H1 (cell line): Measurements from ENCODE around the gene TUT4. TPM values are rescaled to one million over a fixed set of nuclear protein-coding genes. Genes with fewer than 3 reads are reported as not detected.
A peak's percentile ranks its signal among the peaks of the same experiment; 100 is the strongest.

Experiments
- CTCF ChIA-PET: fragments of 300-600 bp; sonication (Branson Sonifier 250); formaldehyde crosslinking; loops from one replicate; lab custom pipeline; 2021; ENCODE audit not compliant: partially characterized antibody; lab: Charles Lee
- POLR2A ChIA-PET: fragments of 300-600 bp; sonication (Branson Sonifier 250); formaldehyde crosslinking; loops from one replicate; lab custom pipeline; 2021; ENCODE audit warnings: inconsistent platforms; ENCODE audit not compliant: partially characterized antibody; lab: Charles Lee
- DNase-seq, 2 experiments: peaks; one replicate each; pipeline versions ENCODE4 v3.0.0 to v3.0.0-alpha.2; 2010 to 2022; ENCODE audit warnings: low spot score in 2 of 2, low read depth in 1 of 2, mixed read lengths in 1 of 2
- FAIRE-seq: peaks from 2 replicates; lab custom pipeline; 2011; peaks lifted over from hg19 to GRCh38; lab: Jason Lieb, UNC
- H2AFZ ChIP-seq: 2 replicates; pipeline ENCODE4 v1.8.1; 2012; ENCODE audit warnings: low read length, inconsistent platforms
- H2AK5ac ChIP-seq: 2 replicates; pipeline ENCODE4 v1.6.1; 2013; ENCODE audit warnings: low read depth, low read length
- H2BK120ac ChIP-seq: replicated peaks from 2 replicates; pipeline ENCODE3; 2013; ENCODE audit warnings: low read depth, low read length, inconsistent platforms
- H2BK12ac ChIP-seq: 2 replicates; pipeline ENCODE4 v1.6.1; 2013; ENCODE audit warnings: low read depth, low read length
- H2BK15ac ChIP-seq: 2 replicates; pipeline ENCODE4 v1.6.1; 2013; ENCODE audit warnings: low read length
- H2BK20ac ChIP-seq: 2 replicates; pipeline ENCODE4 v1.6.1; 2013; ENCODE audit warnings: low read length
- H2BK5ac ChIP-seq: 2 replicates; pipeline ENCODE4 v1.6.1; 2013; ENCODE audit warnings: low read depth, low read length
- H3K14ac ChIP-seq: 2 replicates; pipeline ENCODE4 v1.6.1; 2013; ENCODE audit warnings: inconsistent platforms; ENCODE audit not compliant: insufficient read length
- H3K18ac ChIP-seq: 2 replicates; pipeline ENCODE4 v1.6.1; 2013; ENCODE audit warnings: low read length; ENCODE audit errors: extremely low read depth
- H3K23ac ChIP-seq: 2 replicates; pipeline ENCODE4 v1.6.1; 2013; ENCODE audit warnings: inconsistent platforms; ENCODE audit not compliant: insufficient read length
- H3K23me2 ChIP-seq: 2 replicates; pipeline ENCODE4 v1.6.1; 2013; ENCODE audit warnings: low read depth, low read length
- H3K27ac ChIP-seq: 2 replicates; pipeline ENCODE4 v1.6.1; 2011; ENCODE audit warnings: low read depth, low read length, inconsistent platforms
- H3K27me3 ChIP-seq, 4 experiments: replicated peaks in 1 of 4; 1 replicate in 1 of 4; 2 replicates in 3 of 4; pipeline versions ENCODE4 v1.6.1 to v1.8.1; 2011 to 2013; ENCODE audit warnings: low read length in 3 of 4, mild to moderate bottlenecking in 3 of 4, inconsistent platforms in 2 of 4, mixed read lengths in 2 of 4, moderate library complexity in 1 of 4; ENCODE audit not compliant: control insufficient read depth in 3 of 4, insufficient read depth in 3 of 4; ENCODE audit errors: extremely low read depth in 1 of 4
- H3K36me3 ChIP-seq, 4 experiments: 2 replicates each; pipeline versions ENCODE4 v1.6.1 to v1.8.1; 2011 to 2013; ENCODE audit warnings: mild to moderate bottlenecking in 4 of 4, low read length in 3 of 4, moderate library complexity in 2 of 4, control low read depth in 1 of 4, inconsistent platforms in 1 of 4; ENCODE audit not compliant: insufficient read depth in 4 of 4, control insufficient read depth in 2 of 4
- H3K4ac ChIP-seq: replicated peaks from 2 replicates; pipeline ENCODE3; 2013; ENCODE audit warnings: low read length, low read depth, mixed read lengths, inconsistent platforms; ENCODE audit not compliant: insufficient read length
- H3K4me1 ChIP-seq, 4 experiments: replicated peaks in 1 of 4; 1 replicate in 1 of 4; 2 replicates in 3 of 4; pipeline versions ENCODE4 v1.6.1 to v1.8.1; 2011 to 2013; ENCODE audit warnings: low read length in 3 of 4, inconsistent platforms in 2 of 4, mixed read lengths in 1 of 4; ENCODE audit not compliant: insufficient read depth in 4 of 4, control insufficient read depth in 3 of 4
- H3K4me2 ChIP-seq, 2 experiments: 2 replicates each; pipeline versions ENCODE4 v1.6.1 to v1.8.1; 2011 to 2013; ENCODE audit warnings: low read depth in 2 of 2, low read length in 2 of 2, control low read depth in 1 of 2, inconsistent platforms in 1 of 2, mild to moderate bottlenecking in 1 of 2; ENCODE audit not compliant: insufficient read depth in 1 of 2
- H3K4me3 ChIP-seq, 4 experiments: fragments of 200-600, 300-600 bp in 1 of 4; sonication (generic), shearing (Covaris generic), sonication (Bioruptor Twin) in 1 of 4; 2 replicates each; pipeline versions ENCODE4 v1.5.1 to v1.8.1; 2011 to 2016; ENCODE audit warnings: low read length in 4 of 4, low read depth in 3 of 4, control low read depth in 2 of 4, inconsistent platforms in 2 of 4, mild to moderate bottlenecking in 2 of 4, mixed read lengths in 1 of 4, moderate library complexity in 1 of 4; ENCODE audit not compliant: insufficient read depth in 2 of 4; ENCODE audit errors: extremely low read depth in 1 of 4
- H3K56ac ChIP-seq: replicated peaks from 2 replicates; pipeline ENCODE3; 2013; ENCODE audit warnings: low read depth, mild to moderate bottlenecking, mixed read lengths, low read length, inconsistent platforms; ENCODE audit not compliant: insufficient read length
- H3K79me1 ChIP-seq: 2 replicates; pipeline ENCODE4 v1.6.1; 2013; ENCODE audit warnings: low read depth, low read length, control low read depth
- H3K79me2 ChIP-seq, 2 experiments: 2 replicates each; pipeline versions ENCODE4 v1.6.1 to v1.8.1; 2012 to 2013; ENCODE audit warnings: low read length in 2 of 2, mild to moderate bottlenecking in 2 of 2, inconsistent platforms in 1 of 2; ENCODE audit not compliant: insufficient read depth in 2 of 2, control insufficient read depth in 1 of 2
- H3K9ac ChIP-seq, 4 experiments: replicated peaks in 1 of 4; 1 replicate in 1 of 4; 2 replicates in 3 of 4; pipeline versions ENCODE4 v1.6.1 to v1.8.1; 2011 to 2013; ENCODE audit warnings: low read depth in 3 of 4, low read length in 3 of 4, control low read depth in 2 of 4, mild to moderate bottlenecking in 2 of 4, moderate library complexity in 2 of 4, inconsistent platforms in 1 of 4; ENCODE audit errors: extremely low read depth in 1 of 4
- H3K9me3 ChIP-seq, 2 experiments: 2 replicates each; pipeline versions ENCODE4 v1.6.1 to v1.8.1; 2012 to 2013; ENCODE audit warnings: mild to moderate bottlenecking in 2 of 2, moderate library complexity in 2 of 2, control low read depth in 1 of 2, inconsistent platforms in 1 of 2, low read depth in 1 of 2, low read length in 1 of 2, mixed read lengths in 1 of 2; ENCODE audit not compliant: insufficient read depth in 2 of 2
- H4K20me1 ChIP-seq, 2 experiments: replicated peaks in 1 of 2; 2 replicates each; pipeline versions ENCODE3 to v1.8.1; 2011 to 2013; ENCODE audit warnings: inconsistent platforms in 2 of 2, low read length in 2 of 2, mild to moderate bottlenecking in 1 of 2; ENCODE audit not compliant: insufficient read depth in 2 of 2, control insufficient read depth in 1 of 2
- H4K5ac ChIP-seq: 2 replicates; pipeline ENCODE4 v1.6.1; 2013; ENCODE audit warnings: low read length, low read depth, mixed read lengths, inconsistent platforms; ENCODE audit not compliant: insufficient read length
- H4K8ac ChIP-seq: 2 replicates; pipeline ENCODE4 v1.8.0; 2013; ENCODE audit warnings: mild to moderate bottlenecking, moderate library complexity, low read length, inconsistent platforms; ENCODE audit not compliant: insufficient read depth; ENCODE audit errors: extremely low read depth
- H4K91ac ChIP-seq: replicated peaks from 2 replicates; pipeline ENCODE3; 2013; ENCODE audit warnings: low read length, mixed read lengths, inconsistent platforms; ENCODE audit not compliant: insufficient read length
- BCL11A ChIP-seq, 2 experiments: IDR thresholded peaks; one replicate each; pipeline ENCODE4 v1.6.1; 2011; ENCODE audit warnings: low read depth in 2 of 2, low read length in 2 of 2, mild to moderate bottlenecking in 2 of 2
- CHD1 ChIP-seq: IDR thresholded peaks from 2 replicates; pipeline ENCODE4 v1.6.1; 2012; ENCODE audit warnings: low read depth, low read length, improper control_type of control experiment
- EP300 ChIP-seq, 2 experiments: IDR thresholded peaks; 1 replicate in 1 of 2; 2 replicates in 1 of 2; pipeline ENCODE4 v1.6.1; 2011 to 2012; ENCODE audit warnings: low read depth in 2 of 2, low read length in 2 of 2, mild to moderate bottlenecking in 2 of 2, borderline replicate concordance in 1 of 2, inconsistent platforms in 1 of 2, moderate library complexity in 1 of 2
- NANOG ChIP-seq: IDR thresholded peaks from 2 replicates; pipeline ENCODE4 v1.6.1; 2011; ENCODE audit warnings: low read length, low read depth, mild to moderate bottlenecking, inconsistent platforms; ENCODE audit not compliant: insufficient read depth, poor library complexity, severe bottlenecking
- POLR2A ChIP-seq, 2 experiments: IDR thresholded peaks; 1 replicate in 1 of 2; 2 replicates in 1 of 2; pipeline ENCODE4 v1.6.1; 2011; ENCODE audit warnings: low read depth in 2 of 2, low read length in 2 of 2, mild to moderate bottlenecking in 2 of 2; ENCODE audit errors: control extremely low read depth in 1 of 2
- RFX5 ChIP-seq: IDR thresholded peaks from 2 replicates; pipeline ENCODE4 v1.6.1; 2011; ENCODE audit warnings: low read depth, low read length, improper control_type of control experiment, borderline replicate concordance
- RNF2 ChIP-seq: fragments of 200-900, 300-1000 bp; sonication (generic); IDR thresholded peaks from 2 replicates; pipeline ENCODE4 v1.7.1; 2016; ENCODE audit warnings: borderline replicate concordance, low read depth, mild to moderate bottlenecking, antibody characterized with exemption, low read length; ENCODE audit not compliant: poor library complexity, severe bottlenecking; ENCODE audit errors: missing control alignments
- SIRT6 ChIP-seq: IDR thresholded peaks from one replicate; pipeline ENCODE4 v1.7.1; 2012; ENCODE audit warnings: low read length, inconsistent platforms
- SIX5 ChIP-seq: IDR thresholded peaks from 2 replicates; pipeline ENCODE4 v1.6.1; 2011; ENCODE audit warnings: mild to moderate bottlenecking, low read depth, low read length
- SP2 ChIP-seq: IDR thresholded peaks from 2 replicates; pipeline ENCODE4 v1.6.1; 2012; ENCODE audit warnings: mild to moderate bottlenecking, low read length, inconsistent platforms
- TAF7 ChIP-seq: optimal IDR thresholded peaks from 2 replicates; pipeline ENCODE3; 2011; ENCODE audit warnings: low read depth, mild to moderate bottlenecking, inconsistent platforms, low read length, moderate library complexity, borderline replicate concordance
- WGBS, 2 experiments: shearing (Covaris generic) in 1 of 2; methylation state at CpG; one replicate each; pipeline versions ENCODE4 v1.1.6 to v1.1.7; 2013 to 2015; ENCODE audit warnings: low lambda C conversion rate in 2 of 2, mixed read lengths in 2 of 2, inconsistent platforms in 1 of 2, low coverage in 1 of 2, missing lambda C conversion rate in 1 of 2; ENCODE audit not compliant: insufficient replicate concordance in 2 of 2, insufficient coverage in 1 of 2, insufficient read length in 1 of 2; ENCODE audit errors: extremely low coverage in 1 of 2, missing lambda C conversion rate in 1 of 2; 5-methylcytosine and 5-hydroxymethylcytosine counted together
- polyA plus RNA-seq, 7 experiments: library from polyadenylated mRNA; depleted of rRNA in 3 of 7; stranded (reverse) in 5 of 7; unstranded in 2 of 7; fragments of >200 nt in 5 of 7; fragments of 200-250 nt in 2 of 7; gene quantifications; 1 replicate in 5 of 7; 2 replicates in 1 of 7; 4 replicates in 1 of 7; pipeline versions ENCODE4 v1.2.1 to v1.2.3, GENCODE V29; 2011 to 2013; ENCODE audit warnings: missing spikeins in 2 of 7, mixed read lengths in 2 of 7
- total RNA-seq: library from RNA; stranded (reverse); fragmentation: NEBNext Ultra II Directional; extraction: Animal tissue kit (Norgen Biotek cat#: 25700); gene quantifications from 2 replicates; pipeline ENCODE4 v1.2.1, GENCODE V29; 2021
- TF ChIP-seq, protein P1 (sequence below): IDR thresholded peaks from 2 replicates; pipeline ENCODE4 v1.6.1; 2012; ENCODE audit warnings: inconsistent platforms

TUT4 gene
- total and polyA plus RNA-seq, 2 of the 8 experiments (the other 6 are each of a cell fraction or from before 2014, with no cell fraction given) = 54.5 to 63.3 TPM

GRCh38 chr1:52461821-52462220 lies 91.1 kb downstream of the TUT4 start:
- no peaks in the 10 kb centered on the region for H3K79me1 ChIP-seq
- DNase-seq = no peak
- H3K27me3 ChIP-seq = no peaks in the 10 kb centered on the region
- H4K8ac ChIP-seq = no peak overlapping the region
- H4K5ac ChIP-seq = peak overlapping the region; percentile 36
- no peak overlapping the region for H2BK20ac ChIP-seq
- no peaks in the 10 kb centered on the region for H3K23me2 ChIP-seq
- no peaks in the 10 kb centered on the region for H3K9me3 ChIP-seq
- no peak for FAIRE-seq
- H3K4me1 ChIP-seq = peaks cover 3 to 10% (median 5%) of the 10 kb centered on the region in 4 experiments; a peak in 5 of 7 replicates
- peak overlapping the region in 1 of 4 experiments; percentile 36; a peak in 1 of 8 replicates for H3K4me3 ChIP-seq
- no peak overlapping the region for H3K9ac ChIP-seq
- H3K4me2 ChIP-seq = peak overlapping the region in 1 of 2 experiments; percentile 32; a peak in 1 of 4 replicates
- no peak overlapping the region for H2BK15ac ChIP-seq
- no CpG with 5 or more reads among the region's 1 CpG for WGBS, 2 experiments
- no peak overlapping the region for H3K23ac ChIP-seq
- no peaks in the 10 kb centered on the region for H3K79me2 ChIP-seq
- H2BK12ac ChIP-seq = no peak overlapping the region
- no peak overlapping the region for H2BK5ac ChIP-seq
- H3K14ac ChIP-seq = no peak overlapping the region
- no peak overlapping the region for H2BK120ac ChIP-seq
- ChIA-PET CTCF (interaction anchor here (0.6 to 1.2 kb wide), 2 partner anchors 9 to 391 kb away, joined by 3 to 5 read pairs; no protein-coding TSS in a partner anchor), POLR2A (interaction anchor here (0.7 to 2.1 kb wide), 4 partner anchors 13 to 71 kb away, joined by 3 to 8 read pairs (median 4); no protein-coding TSS in a partner anchor)
- H4K20me1 ChIP-seq = no peaks in the 10 kb centered on the region
- H3K27ac ChIP-seq = no peak overlapping the region
- H3K36me3 ChIP-seq = 0 out of 8 replicates have a peak, but pooled peaks cover 0 to 3% (median 0%) of the 10 kb centered on the region in 4 experiments
- H3K4ac ChIP-seq = no peak overlapping the region
- no peak overlapping the region for H3K18ac ChIP-seq
- TF ChIP-seq RNF2 = no peak
- TF ChIP-seq NANOG = no peak
- no peak for TF ChIP-seq CHD1
- no peak for TF ChIP-seq POLR2A (IDR thresholded peaks at IDR 0.05; ENCODE audit: control extremely low read depth in 1 of 2, low read depth in 2 of 2, low read length in 2 of 2)
- TF ChIP-seq TAF7 = no peak
- no peak for TF ChIP-seq EP300 (IDR thresholded peaks at IDR 0.05; ENCODE audit: borderline replicate concordance in 1 of 2, low read depth in 2 of 2, low read length in 2 of 2)
- no peak for TF ChIP-seq RFX5
- no peak for TF ChIP-seq BCL11A (IDR thresholded peaks at IDR 0.05; ENCODE audit: low read depth in 2 of 2, low read length in 2 of 2)
- TF ChIP-seq, protein P1, sequence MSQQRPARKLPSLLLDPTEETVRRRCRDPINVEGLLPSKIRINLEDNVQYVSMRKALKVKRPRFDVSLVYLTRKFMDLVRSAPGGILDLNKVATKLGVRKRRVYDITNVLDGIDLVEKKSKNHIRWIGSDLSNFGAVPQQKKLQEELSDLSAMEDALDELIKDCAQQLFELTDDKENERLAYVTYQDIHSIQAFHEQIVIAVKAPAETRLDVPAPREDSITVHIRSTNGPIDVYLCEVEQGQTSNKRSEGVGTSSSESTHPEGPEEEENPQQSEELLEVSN = no peak
- TF ChIP-seq SIX5 = no peak
- no peak for TF ChIP-seq SP2
- no peak for TF ChIP-seq SIRT6
- H2AFZ ChIP-seq = no peak overlapping the region
- no peak overlapping the region for H2AK5ac ChIP-seq
- no peak overlapping the region for H3K56ac ChIP-seq
- no peak overlapping the region for H4K91ac ChIP-seq
